ENCODE data around the gene NOL4L. TPM values are rescaled to one million over a fixed set of nuclear protein-coding genes. Genes with fewer than 3 reads are reported as not detected.

Gene NOL4L
- total and polyA plus RNA-seq, 2 donors (not counting 3 experiments of a cell fraction or from before 2014, with no cell fraction given): 55.2 to 79.6 TPM

DNA sequence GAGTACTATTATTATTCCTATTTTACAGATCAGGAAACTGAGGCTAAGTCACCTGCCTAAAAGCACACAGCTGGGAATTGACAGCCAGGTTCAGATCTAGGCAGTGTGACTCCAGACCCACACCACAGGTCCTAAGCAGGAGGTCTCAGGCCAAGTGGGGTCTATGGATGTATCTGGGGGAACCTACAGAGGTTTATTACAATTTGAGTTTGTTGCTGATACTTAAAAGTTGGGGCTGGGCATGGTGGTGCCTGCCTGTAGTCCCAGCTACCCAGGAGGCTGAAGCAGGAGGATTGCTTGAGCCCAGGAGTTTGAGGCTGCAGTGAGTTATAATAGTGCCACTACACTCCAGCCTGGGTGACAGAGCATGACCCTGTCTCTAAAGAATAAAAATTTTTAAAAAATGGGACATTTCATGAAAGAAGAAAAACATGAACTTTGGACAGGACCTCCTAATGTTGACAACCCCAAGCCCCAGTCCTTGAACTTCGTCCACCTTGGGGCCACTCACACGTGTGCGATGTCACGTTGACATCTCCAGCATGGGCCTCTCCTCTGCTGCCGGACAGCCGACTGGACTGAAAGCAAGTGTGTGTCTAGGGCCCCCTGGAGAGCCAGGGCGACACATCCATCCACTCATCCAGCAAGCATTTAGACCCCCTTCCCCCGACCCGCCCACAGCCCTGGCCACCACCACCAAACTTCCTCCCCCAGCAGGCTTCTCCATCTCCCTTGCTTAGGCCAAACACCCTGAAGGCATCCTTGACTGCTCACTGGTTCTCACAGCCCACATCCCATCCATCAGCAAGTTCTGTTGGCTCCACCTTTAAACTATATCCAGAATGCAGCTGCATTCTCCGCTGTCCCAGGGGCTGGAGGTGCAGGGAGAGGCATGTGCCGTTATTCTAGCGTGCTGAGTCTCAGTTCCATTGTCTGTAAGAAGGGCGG, 40.0 kb downstream of the NOL4L start:
- TF ChIP-seq POLR2AphosphoS5 (IDR thresholded peaks at IDR 0.05; ENCODE audit: insufficient read depth, low read depth, low read length) (no peak), GATA2 (IDR thresholded peaks at IDR 0.05; ENCODE audit: insufficient read depth, insufficient read length, low read depth, low read length) (no peak), EZH2 (IDR thresholded peaks at IDR 0.05; ENCODE audit: borderline replicate concordance, low read depth, low read length, severe bottlenecking) (no peak)
- TF ChIP-seq, protein P1, sequence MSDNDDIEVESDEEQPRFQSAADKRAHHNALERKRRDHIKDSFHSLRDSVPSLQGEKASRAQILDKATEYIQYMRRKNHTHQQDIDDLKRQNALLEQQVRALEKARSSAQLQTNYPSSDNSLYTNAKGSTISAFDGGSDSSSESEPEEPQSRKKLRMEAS (IDR thresholded peaks at IDR 0.05; ENCODE audit: insufficient read depth, insufficient read length): no peak
- H4K20me1 ChIP-seq (replicated peaks; ENCODE audit: control insufficient read depth, extremely low read depth, insufficient read depth, low read length): no peaks in the 10 kb centered on the region
- intact Hi-C loops (cut with micrococcal nuclease) (no loop called here), dilution Hi-C loops (cut with MboI; ENCODE audit: extremely low pct_ligation_motif_present, low sequenced_read_pairs) (no loop called here)
- ChIA-PET CTCF (interaction anchor here (0.6 to 1.5 kb wide), 5 partner anchors 12 to 397 kb away, joined by 3 to 4 read pairs (median 3); no protein-coding TSS in a partner anchor), POLR2A (no interaction called here)
- peaks cover 0 to 3% of the 10 kb centered on the region in 2 experiments for H3K27me3 ChIP-seq (ENCODE audit: control insufficient read depth in 2 of 2, insufficient read depth in 2 of 2, low read length in 2 of 2)
- no TSS peak for BruUV-seq (replicated peaks)
- H3K27ac ChIP-seq (ENCODE audit: insufficient read depth, low read depth, low read length): no peak overlapping the region
- H2AFZ ChIP-seq (ENCODE audit: low read depth, low read length): no peak overlapping the region
- no peaks in the 10 kb centered on the region for H3K79me2 ChIP-seq (ENCODE audit: control insufficient read depth, insufficient read depth, low read length)
- no peaks in the 10 kb centered on the region for H3K4me1 ChIP-seq (ENCODE audit: control insufficient read depth, extremely low read depth, insufficient read depth, low read length)
- FAIRE-seq (no peak), DNase-seq (ENCODE audit: low read depth, low spot score) (no peak)
- no peak overlapping the region for H3K4me3 ChIP-seq (replicated peaks in 1 of 3; ENCODE audit: insufficient read depth in 1 of 3, low read depth in 1 of 3, low read length in 3 of 3)
- no peak overlapping the region for H3K9ac ChIP-seq (replicated peaks; ENCODE audit: extremely low read depth, insufficient read depth, low read length)
- H3K9me3 ChIP-seq (replicated peaks; ENCODE audit: control insufficient read depth, insufficient read depth, low read length): no peaks in the 10 kb centered on the region
- H3K9me1 ChIP-seq (replicated peaks; ENCODE audit: control insufficient read depth, extremely low read depth, insufficient read depth, low read length): no peaks in the 10 kb centered on the region
- no peaks in the 10 kb centered on the region for H3K36me3 ChIP-seq (ENCODE audit: control insufficient read depth in 2 of 2, extremely low read depth in 1 of 2, insufficient read depth in 2 of 2, low read length in 2 of 2)
- no peak overlapping the region for H3K4me2 ChIP-seq (ENCODE audit: insufficient read depth, low read length)

DNA sequence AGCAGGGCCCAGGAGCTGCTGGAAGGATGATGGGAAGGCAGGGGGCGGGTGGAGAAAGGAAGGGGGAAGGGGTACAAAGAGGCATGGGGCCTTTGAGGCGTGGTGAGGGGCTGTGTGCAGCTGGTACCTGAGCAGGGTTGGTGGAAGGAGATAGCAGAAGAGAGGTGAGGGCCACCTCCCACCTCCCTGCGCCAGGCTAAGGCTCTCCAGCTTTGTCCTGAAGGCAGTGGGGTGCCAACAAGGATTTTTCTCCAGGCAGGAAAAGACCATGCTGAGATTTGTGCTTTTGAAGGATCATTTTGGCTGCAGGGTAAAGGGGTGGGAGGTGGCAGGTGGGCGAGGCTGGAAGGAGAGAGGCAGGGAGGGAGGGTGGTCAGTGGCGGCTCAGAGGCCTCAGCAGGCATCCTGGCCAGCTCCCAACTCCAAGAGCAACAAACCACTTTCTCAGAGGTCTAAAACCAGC, 40.8 kb downstream of the NOL4L start:
- H3K79me2 ChIP-seq (ENCODE audit: control insufficient read depth, insufficient read depth, low read length): no peaks in the 10 kb centered on the region
- TF ChIP-seq MYC (IDR thresholded peaks at IDR 0.05; ENCODE audit: low read depth, low read length): no peak
- TF ChIP-seq, protein P2, sequence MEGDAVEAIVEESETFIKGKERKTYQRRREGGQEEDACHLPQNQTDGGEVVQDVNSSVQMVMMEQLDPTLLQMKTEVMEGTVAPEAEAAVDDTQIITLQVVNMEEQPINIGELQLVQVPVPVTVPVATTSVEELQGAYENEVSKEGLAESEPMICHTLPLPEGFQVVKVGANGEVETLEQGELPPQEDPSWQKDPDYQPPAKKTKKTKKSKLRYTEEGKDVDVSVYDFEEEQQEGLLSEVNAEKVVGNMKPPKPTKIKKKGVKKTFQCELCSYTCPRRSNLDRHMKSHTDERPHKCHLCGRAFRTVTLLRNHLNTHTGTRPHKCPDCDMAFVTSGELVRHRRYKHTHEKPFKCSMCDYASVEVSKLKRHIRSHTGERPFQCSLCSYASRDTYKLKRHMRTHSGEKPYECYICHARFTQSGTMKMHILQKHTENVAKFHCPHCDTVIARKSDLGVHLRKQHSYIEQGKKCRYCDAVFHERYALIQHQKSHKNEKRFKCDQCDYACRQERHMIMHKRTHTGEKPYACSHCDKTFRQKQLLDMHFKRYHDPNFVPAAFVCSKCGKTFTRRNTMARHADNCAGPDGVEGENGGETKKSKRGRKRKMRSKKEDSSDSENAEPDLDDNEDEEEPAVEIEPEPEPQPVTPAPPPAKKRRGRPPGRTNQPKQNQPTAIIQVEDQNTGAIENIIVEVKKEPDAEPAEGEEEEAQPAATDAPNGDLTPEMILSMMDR (IDR thresholded peaks at IDR 0.05; ENCODE audit: extremely low read depth in 1 of 2, insufficient read depth in 1 of 2, low read depth in 1 of 2, low read length in 2 of 2): no peak
- no peak for TF ChIP-seq GATA2 (IDR thresholded peaks at IDR 0.05; ENCODE audit: insufficient read depth, insufficient read length, low read depth, low read length)
- TF ChIP-seq FOS (IDR thresholded peaks at IDR 0.05; ENCODE audit: borderline replicate concordance, insufficient read depth, low read length): no peak
- intact Hi-C loops (cut with micrococcal nuclease) (no loop called here), dilution Hi-C loops (cut with MboI; ENCODE audit: extremely low pct_ligation_motif_present, low sequenced_read_pairs) (no loop called here)
- no peaks in the 10 kb centered on the region for H3K9me1 ChIP-seq (replicated peaks; ENCODE audit: control insufficient read depth, extremely low read depth, insufficient read depth, low read length)
- no peaks in the 10 kb centered on the region for H3K9me3 ChIP-seq (replicated peaks; ENCODE audit: control insufficient read depth, insufficient read depth, low read length)
- H4K20me1 ChIP-seq (replicated peaks; ENCODE audit: control insufficient read depth, extremely low read depth, insufficient read depth, low read length): no peaks in the 10 kb centered on the region
- POLR2A ChIA-PET: no interaction called here
- no peak for FAIRE-seq
- CTCF ChIA-PET: no interaction called here
- H3K4me2 ChIP-seq (ENCODE audit: insufficient read depth, low read length): no peak overlapping the region
- H3K27me3 ChIP-seq (ENCODE audit: control insufficient read depth in 2 of 2, insufficient read depth in 2 of 2, low read length in 2 of 2): peaks cover 0 to 3% of the 10 kb centered on the region in 2 experiments
- no peak overlapping the region for H2AFZ ChIP-seq (ENCODE audit: low read depth, low read length)
- no peaks in the 10 kb centered on the region for H3K36me3 ChIP-seq (ENCODE audit: control insufficient read depth in 2 of 2, extremely low read depth in 1 of 2, insufficient read depth in 2 of 2, low read length in 2 of 2)
- H3K4me3 ChIP-seq (replicated peaks in 1 of 3; ENCODE audit: insufficient read depth in 1 of 3, low read depth in 1 of 3, low read length in 3 of 3): no peak overlapping the region
- no peak for DNase-seq (ENCODE audit: low read depth, low spot score)
- H3K4me1 ChIP-seq (ENCODE audit: control insufficient read depth, extremely low read depth, insufficient read depth, low read length): peaks cover 3% of the 10 kb centered on the region
- BruUV-seq (replicated peaks): no TSS peak
- H3K9ac ChIP-seq (replicated peaks; ENCODE audit: extremely low read depth, insufficient read depth, low read length): no peak overlapping the region
- no peak overlapping the region for H3K27ac ChIP-seq (ENCODE audit: insufficient read depth, low read depth, low read length)

Measured in endothelial cell of umbilical vein (primary cell).